ENCODE measurements around the gene STXBP1.

Gene STXBP1

GRCh38 chr9:127611899-127612790 is at the start of gene STXBP1:
STXBP1 (plus strand) TSS chr9:127612277; CDS start chr9:127612404, 127 bp downstream.
- TF ChIP-seq GATA3 (IDR thresholded peaks at IDR 0.05; ENCODE audit: low read depth, low read length) (no peak), GATA2 (IDR thresholded peaks at IDR 0.05; ENCODE audit: low read depth, low read length) (no peak)

- TF ChIP-seq GATA2 (IDR thresholded peaks at IDR 0.05; ENCODE audit: low read depth, low read length) (no peak), GATA3 (IDR thresholded peaks at IDR 0.05; ENCODE audit: low read depth, low read length) (no peak)
These were observed 49.7 kb upstream of the STXBP1 start for GRCh38 chr9:127562279-127562796.

GRCh38 chr9:127562841-127563401 is 49.2 kb upstream of the STXBP1 start:
- no peak for TF ChIP-seq GATA3 (IDR thresholded peaks at IDR 0.05; ENCODE audit: low read depth, low read length)
- no peak for TF ChIP-seq GATA2 (IDR thresholded peaks at IDR 0.05; ENCODE audit: low read depth, low read length)

GRCh38 chr9:127563579-127563978 is 48.5 kb upstream of the STXBP1 start:
- TF ChIP-seq GATA3 (IDR thresholded peaks at IDR 0.05; ENCODE audit: low read depth, low read length) (no peak), GATA2 (IDR thresholded peaks at IDR 0.05; ENCODE audit: low read depth, low read length) (no peak)

GRCh38 chr9:127565231-127565630 is 46.8 kb upstream of the STXBP1 start:
- no peak for TF ChIP-seq GATA2 (IDR thresholded peaks at IDR 0.05; ENCODE audit: low read depth, low read length)
- no peak for TF ChIP-seq GATA3 (IDR thresholded peaks at IDR 0.05; ENCODE audit: low read depth, low read length)

DNA sequence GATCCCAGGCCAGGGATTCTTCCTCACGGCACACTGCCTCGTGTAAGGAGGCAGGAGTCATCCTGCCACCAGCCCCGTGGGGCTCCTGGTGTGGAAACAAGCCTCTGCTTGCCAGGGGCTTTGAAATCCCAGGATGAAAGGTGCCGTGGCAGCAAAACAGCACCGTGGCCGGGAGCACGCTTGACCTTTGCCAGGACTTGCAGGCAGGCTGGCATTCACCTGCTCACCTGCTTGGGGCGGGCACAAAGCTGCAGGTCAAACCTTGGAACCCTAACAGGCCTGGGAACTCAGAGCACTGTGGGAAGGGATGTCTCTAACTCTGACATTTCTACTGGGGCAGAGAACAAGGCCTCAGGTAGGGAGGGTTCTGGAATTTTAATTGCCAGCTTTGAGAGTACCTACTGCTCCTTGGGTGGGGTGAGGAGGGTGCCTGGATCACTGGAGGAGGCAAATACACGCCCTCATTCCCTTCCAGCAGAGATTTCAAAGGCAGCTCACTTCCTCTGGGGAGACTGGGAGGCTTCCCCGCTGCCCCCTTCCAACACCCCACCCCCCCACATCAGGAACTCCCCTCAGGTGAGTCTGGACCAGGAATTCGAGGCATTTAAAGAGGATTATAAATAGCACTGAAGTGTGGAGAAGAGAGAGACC is 45.6 kb upstream of the STXBP1 start:
- TF ChIP-seq GATA2 (IDR thresholded peaks at IDR 0.05; ENCODE audit: low read depth, low read length), result no peak
- no peak for TF ChIP-seq GATA3 (IDR thresholded peaks at IDR 0.05; ENCODE audit: low read depth, low read length)

- TF ChIP-seq GATA3 (IDR thresholded peaks at IDR 0.05; ENCODE audit: low read depth, low read length), result no peak
- no peak for TF ChIP-seq GATA2 (IDR thresholded peaks at IDR 0.05; ENCODE audit: low read depth, low read length)
These were observed 44.9 kb upstream of the STXBP1 start for GRCh38 chr9:127567035-127567729.

DNA sequence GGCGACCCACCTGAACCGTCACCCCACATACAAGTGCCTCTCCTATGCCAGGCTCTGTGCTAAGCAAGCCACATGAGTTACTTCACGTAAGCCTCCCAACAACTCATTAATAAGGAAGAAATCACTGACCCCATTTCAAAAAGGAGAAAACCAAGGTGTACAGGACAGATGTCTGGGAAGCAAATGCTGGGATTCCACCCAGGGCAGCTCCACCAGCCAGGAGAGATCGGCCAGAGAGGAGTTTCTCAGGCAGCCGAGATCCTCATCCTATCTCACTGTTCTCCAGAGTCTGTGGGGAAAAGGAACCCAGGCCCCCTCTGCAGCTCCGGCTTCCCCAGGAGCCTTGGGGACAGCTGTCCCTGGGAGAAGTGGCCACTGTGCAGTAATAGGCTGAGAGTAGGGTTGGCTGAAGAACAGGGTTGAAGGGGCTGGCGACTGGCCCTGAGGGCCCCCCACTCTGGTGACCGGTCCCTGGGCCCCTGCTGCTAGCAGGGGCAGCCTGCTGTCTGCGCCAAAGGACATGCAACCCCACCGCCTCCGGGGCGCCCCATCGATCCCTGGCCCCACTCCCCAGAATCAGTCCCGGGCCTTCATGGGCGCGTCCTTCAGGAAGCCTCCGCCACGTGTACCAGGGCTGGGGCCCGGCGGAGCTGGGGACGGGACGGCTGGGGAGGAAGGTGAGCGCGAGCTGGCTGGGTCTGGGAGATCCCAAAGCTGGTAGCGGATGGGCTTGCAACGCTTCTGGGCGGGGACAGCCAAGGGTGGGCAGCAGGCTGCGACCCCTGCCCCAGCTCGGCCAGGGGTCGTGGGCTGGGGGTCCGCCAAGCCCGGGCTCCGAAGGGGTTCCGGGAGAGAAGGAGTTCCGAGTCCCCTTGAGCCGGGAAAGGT is 44.1 kb upstream of the STXBP1 start:
- TF ChIP-seq GATA2 (IDR thresholded peaks at IDR 0.05; ENCODE audit: low read depth, low read length), result no peak
- no peak for TF ChIP-seq GATA3 (IDR thresholded peaks at IDR 0.05; ENCODE audit: low read depth, low read length)

DNA sequence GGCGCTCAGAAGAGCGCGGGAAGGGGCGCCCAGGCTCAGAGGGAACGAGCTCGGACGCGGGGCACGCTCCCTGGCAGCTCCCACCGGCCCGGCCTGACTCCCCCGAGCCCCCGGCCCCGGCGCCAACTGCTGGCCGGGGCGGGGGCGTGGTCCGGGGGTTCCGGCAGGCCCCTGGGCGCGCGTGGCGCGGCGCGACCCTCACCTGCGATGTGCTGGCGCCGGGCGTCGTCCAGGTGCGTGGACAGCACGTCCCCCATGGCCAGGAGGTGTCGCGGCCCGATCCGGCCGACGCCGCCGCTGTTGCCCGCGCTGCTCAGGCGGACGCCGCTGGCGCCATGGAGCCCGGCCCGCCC is 43.5 kb upstream of the STXBP1 start:
- no peak for TF ChIP-seq GATA3 (IDR thresholded peaks at IDR 0.05; ENCODE audit: low read depth, low read length)
- no peak for TF ChIP-seq GATA2 (IDR thresholded peaks at IDR 0.05; ENCODE audit: low read depth, low read length)

DNA sequence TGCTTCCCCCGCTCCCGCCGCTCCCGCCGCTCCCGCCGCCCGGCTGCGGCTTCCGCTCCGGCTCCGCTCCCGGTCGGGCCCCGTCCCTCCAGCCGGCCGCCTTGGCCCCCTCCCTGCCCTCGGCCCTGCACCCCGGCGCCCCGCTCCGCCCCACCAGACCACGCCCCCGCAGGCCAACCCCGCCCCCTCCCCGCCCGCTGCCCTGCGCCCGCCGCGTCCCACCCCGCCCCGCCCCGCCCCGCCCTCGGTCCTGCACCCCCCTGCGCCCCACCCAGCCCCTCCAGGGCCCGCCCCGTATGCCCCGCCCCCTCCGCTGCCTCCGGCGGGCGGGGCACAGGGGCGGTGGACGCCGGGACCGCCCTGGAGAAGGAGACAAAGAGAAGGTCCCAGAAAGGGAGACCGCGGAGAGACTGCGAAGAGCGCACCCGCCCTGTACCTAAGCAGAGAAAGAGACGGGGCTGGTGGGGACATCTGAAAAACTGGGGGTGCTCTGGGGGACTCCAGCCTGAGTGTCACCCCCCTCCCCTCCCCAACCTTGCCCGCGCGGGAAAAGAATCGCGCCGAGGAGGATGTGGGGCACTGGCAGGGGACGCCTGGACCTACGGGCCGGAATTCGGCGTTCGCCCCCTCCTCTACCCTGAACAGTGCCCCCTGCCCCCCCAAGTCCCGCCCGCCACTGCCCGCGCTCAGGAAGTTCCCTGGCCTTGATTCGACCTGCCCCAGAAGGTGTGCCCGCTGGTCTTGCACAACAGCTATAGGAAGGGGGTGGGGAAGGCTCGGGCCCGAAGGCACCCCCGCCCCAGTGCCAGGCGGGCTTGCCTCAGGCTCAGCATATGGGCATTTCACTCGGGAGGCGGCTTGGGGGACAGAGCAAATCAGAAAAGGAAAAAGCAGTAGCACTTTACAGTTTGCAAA is 42.8 kb upstream of the STXBP1 start:
- TF ChIP-seq GATA3 (IDR thresholded peaks at IDR 0.05; ENCODE audit: low read depth, low read length) (no peak), GATA2 (IDR thresholded peaks at IDR 0.05; ENCODE audit: low read depth, low read length) (no peak)

GRCh38 chr9:127569886-127570401 is 42.1 kb upstream of the STXBP1 start:
- no peak for TF ChIP-seq GATA2 (IDR thresholded peaks at IDR 0.05; ENCODE audit: low read depth, low read length)
- TF ChIP-seq GATA3 (IDR thresholded peaks at IDR 0.05; ENCODE audit: low read depth, low read length), result no peak

All from SH-SY5Y (cell line).